ENCODE data around the gene TYRP1. TPM values are rescaled to one million over a fixed set of nuclear protein-coding genes. Genes with fewer than 3 reads are reported as not detected.

The TYRP1 gene
- total RNA-seq, 1 experiment from 2014 or later: 0.74 TPM

DNA sequence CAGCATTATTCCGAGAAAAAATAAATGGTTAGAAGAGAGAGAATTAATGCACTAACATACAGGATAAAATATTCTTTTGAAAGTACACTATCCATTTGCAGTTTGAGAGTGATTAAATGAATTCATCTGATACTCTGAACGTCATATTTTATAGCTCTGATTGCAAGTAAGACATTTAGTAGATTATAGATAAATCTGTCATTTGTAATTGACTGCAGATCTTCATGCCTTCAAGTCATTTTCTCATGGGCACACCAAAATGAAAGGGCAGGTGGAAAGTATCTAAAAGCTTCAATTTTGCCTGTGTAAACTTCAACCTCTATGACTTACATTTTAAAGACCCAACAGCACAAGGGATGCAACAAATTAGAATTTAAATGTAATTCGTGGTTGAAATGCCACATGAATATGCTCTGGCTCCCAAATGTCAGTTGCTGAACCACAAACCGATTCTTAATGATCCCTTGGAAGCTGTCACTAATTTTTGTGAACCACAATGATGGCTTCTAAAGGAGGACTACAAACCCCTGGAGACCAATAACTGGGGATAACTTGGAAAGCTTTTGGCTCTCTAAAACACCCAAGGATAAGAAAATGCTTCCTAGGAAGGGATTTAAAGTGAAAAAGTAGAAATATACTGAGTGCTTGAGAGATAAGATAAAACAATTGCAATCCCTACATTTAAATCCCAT is 3.9 kb downstream of the TYRP1 start:
- no peak for DNase-seq (ENCODE audit: low read depth)

- DNase-seq (ENCODE audit: low read depth): no peak
Measured at GRCh38 chr9:12697719-12698118, 4.5 kb downstream of the TYRP1 start.

DNA sequence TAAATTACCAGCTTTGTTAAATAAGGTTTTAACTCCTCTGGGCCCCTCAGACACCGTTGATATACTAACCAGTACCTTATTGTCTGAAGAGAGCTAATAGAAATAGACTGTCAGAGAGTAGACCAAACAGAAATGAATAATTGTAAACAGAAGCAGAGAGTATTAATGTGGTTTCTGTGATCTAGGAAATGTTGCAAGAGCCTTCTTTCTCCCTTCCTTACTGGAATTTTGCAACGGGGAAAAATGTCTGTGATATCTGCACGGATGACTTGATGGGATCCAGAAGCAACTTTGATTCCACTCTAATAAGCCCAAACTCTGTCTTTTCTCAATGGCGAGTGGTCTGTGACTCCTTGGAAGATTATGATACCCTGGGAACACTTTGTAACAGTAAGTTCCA is 5.1 kb downstream of the TYRP1 start:
- no peak for DNase-seq (ENCODE audit: low read depth)

DNA sequence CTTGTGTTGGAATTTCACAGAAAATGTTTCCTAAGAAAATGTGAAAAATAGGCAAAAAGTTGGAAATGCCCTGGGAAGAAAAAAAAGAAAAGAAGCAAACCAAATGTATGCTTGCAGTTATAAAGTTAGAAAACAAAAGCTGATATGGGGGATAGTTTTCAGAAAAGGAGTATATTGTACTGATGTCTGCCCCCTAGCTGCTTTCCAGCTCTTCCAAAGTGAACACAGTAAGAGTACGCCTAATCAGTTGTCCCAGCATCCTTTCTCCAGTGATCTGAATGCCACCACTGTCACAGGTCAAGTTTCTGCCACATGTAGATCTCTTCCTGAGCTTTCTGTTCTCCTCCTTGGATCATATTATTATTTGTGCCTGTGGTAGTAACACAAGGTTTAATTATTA is 5.8 kb downstream of the TYRP1 start:
- no peak for DNase-seq (ENCODE audit: low read depth)

DNA sequence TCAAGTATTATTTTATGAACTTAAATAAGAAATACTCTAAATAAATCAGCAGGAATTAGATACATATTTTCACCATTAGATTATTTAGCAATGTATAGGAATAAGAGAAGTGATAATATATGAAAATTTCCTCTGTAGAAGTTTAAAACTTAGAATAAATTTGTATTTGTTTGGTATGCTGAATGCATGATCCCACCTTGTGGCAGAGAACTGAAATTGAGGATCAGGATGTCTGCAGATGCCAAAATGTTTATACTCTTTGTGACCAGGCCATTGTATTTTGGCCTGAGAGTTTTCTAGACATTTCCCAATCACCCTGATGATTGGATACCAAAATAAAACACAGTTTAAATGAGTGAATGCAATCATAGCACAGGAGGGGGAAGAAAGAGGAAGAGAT is 6.3 kb downstream of the TYRP1 start:
- DNase-seq (ENCODE audit: low read depth): no peak

DNA sequence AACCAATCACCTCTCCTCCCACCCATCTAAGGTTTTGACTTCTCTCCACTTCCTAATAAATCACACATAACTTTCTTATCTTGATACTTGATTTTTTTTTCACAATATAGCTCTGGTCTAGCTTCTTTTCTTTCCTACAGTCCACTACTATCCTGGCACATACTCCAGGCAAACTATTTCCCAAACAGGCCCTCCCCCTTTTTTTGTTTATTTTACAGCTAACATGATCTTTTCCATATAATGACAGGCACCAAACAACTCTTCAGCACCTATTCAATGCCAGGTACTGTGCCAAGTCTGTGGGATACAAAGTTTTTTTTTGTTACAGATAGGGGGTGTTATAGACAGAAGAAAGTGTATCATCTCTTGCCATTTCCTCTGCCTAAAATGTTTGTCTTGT is 7.9 kb downstream of the TYRP1 start:
- no peak for DNase-seq (ENCODE audit: low read depth)

DNA sequence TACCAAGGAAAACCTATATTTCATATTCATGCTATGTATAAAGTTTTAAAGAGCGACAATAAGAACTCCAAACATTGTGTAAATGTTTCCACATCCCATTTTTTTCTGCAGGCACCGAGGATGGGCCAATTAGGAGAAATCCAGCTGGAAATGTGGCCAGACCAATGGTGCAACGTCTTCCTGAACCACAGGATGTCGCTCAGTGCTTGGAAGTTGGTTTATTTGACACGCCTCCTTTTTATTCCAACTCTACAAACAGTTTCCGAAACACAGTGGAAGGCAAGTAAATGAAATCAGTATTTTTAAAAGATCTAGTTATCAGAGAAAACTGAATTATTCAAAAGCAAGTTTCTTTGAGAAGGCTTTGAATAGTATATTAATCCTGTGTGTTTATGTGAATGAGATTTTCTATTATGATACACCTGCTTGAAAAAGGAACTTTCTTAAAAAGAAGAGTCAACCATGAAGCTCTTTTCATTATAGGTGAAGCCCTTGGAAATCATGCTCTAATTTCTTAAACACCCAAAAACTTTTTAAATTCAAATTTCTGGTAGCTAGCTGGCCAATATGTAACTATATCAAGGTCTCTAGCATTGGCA is 9.1 kb downstream of the TYRP1 start:
- peak; percentile 66 for DNase-seq (ENCODE audit: low read depth)

GRCh38 chr9:12703996-12704395 is 10.8 kb downstream of the TYRP1 start:
- no peak for DNase-seq (ENCODE audit: low read depth)

DNA sequence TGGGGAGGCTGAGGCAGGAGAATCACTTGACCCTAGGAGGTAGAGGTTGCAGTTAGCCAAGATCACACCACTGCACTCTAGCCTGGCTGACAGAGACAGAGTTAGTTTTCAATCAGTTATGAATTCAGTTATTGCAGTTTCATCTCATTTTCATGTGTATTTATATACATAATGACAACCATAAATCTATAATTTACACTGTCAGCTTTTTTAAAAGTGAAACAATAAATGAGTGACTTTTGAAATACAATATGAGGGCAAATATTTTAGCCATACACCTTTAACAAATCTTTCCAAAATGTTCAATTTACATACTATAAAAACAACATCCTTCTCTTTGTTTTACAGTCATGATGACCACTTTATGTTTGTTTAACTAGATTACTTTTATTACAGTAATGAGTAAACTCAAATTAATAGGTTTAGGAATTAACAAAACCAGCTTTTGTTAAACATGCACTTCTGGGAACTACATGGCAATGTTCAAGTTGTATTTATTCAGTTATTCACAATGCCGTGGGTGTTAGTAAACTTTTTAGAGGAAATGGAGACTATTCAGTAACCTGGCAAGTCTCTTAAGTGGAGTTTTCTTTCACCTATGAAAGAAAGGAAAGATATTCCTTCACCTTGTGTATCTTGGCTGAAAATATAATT is 12.7 kb downstream of the TYRP1 start:
- no peak for DNase-seq (ENCODE audit: low read depth)

- peak; percentile 83 for DNase-seq (ENCODE audit: low read depth)
Measured at GRCh38 chr9:12708562-12709298, 15.5 kb downstream of the TYRP1 start.

GRCh38 chr9:12712532-12712931 is 19.3 kb downstream of the TYRP1 start:
- no peak for DNase-seq (ENCODE audit: low read depth)

- DNase-seq (ENCODE audit: low read depth): no peak
Measured at GRCh38 chr9:12715268-12715667, 22.1 kb downstream of the TYRP1 start.

- DNase-seq (ENCODE audit: low read depth): peak; percentile 17
Measured at GRCh38 chr9:12716823-12717600, 23.8 kb downstream of the TYRP1 start.

DNA sequence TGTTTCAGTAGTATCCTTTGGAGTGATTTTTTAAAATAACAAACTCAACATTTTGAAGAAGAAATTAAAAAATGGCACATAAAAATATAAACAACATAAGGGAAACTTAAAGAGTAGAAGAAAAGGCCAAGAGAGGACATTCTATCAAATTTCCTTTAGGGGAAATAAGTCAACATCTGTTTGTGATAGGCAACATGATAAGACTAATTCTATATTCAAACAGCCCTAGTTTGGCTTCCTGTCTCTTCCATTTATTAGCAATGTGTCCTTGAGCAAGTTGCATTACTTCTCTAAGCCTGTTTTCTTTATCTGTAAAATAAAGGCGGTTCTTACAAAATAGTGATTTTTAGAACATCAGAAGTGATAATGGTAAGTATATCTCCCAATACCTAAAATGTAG is 24.7 kb downstream of the TYRP1 start:
- no peak for DNase-seq (ENCODE audit: low read depth)

- DNase-seq (ENCODE audit: low read depth): peak; percentile 41
Measured at GRCh38 chr9:12718482-12719026, 25.4 kb downstream of the TYRP1 start.

DNA sequence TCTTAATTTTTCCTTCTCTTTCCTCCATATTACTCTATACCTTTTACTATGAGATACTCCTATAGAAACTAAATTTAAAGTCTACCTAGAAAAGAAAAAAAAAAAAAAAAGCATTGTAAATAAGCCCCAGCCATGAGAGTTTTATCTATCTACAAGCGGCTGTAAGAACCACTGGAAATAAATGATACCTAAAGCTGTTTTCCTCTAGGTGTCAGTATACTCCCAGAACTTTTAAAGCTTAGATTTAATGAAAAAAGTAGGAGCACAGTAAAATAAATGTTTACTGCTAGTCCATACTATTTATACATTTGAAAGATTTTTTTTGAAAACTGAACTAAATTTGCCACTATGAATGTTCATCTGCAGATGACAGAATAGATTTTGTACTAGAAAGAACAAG is 26.2 kb downstream of the TYRP1 start:
- DNase-seq (ENCODE audit: low read depth): peak; percentile 59

DNA sequence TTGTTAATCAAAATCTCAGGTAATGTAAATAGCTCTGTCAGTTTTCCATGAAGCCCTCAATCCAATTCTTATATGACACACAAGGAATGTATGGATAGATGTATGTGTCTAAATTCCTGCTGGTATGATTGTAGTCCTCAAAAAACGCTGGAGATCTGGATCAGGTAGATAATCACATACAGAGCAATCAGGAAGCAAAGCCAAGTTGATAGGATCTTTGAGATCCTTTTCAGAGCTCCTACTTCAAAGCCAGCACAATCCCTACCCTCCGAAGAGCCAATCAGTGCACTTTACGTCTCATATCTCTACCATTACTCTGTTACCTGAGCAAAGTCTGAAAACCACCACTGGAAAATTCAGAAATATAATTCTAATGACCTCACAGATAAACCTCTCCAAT is 27.4 kb downstream of the TYRP1 start:
- DNase-seq (ENCODE audit: low read depth): no peak

- no peak for DNase-seq (ENCODE audit: low read depth)
Measured at GRCh38 chr9:12722131-12722530, 28.9 kb downstream of the TYRP1 start.

DNA sequence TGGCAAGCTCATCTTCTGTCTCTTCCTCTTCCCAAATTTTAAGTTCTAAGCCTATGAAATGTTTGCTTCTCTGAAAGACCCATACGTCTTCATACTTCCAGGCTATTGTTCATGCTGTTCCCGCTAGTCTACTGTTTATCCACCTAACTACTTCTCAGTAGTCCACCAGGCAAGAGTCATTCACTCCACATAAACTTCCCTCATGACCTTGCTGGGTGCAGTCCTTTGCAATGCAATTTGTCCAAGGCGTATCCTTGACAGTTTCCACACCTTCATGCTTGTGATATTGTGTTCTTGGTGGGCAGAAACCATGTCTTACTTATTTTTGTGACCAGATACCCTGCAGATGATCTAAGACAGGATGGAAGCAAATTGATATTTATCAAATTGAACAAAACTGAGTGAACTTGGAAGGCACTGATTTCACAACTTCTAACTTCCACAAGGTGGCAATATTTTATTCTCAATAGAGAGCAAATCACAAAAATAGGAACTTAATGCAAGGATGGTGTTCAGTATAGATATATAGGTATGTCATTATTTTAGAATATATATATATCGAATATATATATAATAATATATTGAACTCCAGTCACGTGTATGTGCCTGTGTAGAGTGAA is 30.3 kb downstream of the TYRP1 start:
- peak; percentile 25 for DNase-seq (ENCODE audit: low read depth)

DNA sequence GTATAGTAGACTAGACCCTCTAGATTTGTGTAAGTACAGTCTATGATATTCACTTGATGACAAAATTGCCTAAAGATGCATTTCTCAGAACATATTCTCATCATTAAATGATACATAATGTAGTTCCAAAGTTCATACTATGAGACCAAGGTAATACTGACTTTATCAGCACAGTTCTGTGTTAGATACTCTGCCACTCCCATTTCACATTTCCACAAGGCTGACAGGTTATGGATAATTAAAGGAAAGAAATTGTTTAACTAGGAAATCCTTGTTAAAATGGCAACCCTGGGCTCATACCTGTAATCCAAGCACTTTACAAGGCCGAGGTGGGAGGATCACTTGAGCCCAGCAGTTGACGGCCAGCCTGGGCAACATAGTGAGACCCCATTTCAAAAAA is 33.6 kb downstream of the TYRP1 start:
- DNase-seq (ENCODE audit: low read depth): no peak

GRCh38 chr9:12730198-12730597 is 37.0 kb downstream of the TYRP1 start:
- no peak for DNase-seq (ENCODE audit: low read depth)
